CD4-positive, alpha-beta T cell treated with Interleukin-4 for 4 hours (primary cell): ENCODE measurements around the gene RPS24.

Experiments used
- DNase-seq: peaks from one replicate; pipeline ENCODE4 v3.0.0-alpha.2; 2020

The RPS24 gene

DNA sequence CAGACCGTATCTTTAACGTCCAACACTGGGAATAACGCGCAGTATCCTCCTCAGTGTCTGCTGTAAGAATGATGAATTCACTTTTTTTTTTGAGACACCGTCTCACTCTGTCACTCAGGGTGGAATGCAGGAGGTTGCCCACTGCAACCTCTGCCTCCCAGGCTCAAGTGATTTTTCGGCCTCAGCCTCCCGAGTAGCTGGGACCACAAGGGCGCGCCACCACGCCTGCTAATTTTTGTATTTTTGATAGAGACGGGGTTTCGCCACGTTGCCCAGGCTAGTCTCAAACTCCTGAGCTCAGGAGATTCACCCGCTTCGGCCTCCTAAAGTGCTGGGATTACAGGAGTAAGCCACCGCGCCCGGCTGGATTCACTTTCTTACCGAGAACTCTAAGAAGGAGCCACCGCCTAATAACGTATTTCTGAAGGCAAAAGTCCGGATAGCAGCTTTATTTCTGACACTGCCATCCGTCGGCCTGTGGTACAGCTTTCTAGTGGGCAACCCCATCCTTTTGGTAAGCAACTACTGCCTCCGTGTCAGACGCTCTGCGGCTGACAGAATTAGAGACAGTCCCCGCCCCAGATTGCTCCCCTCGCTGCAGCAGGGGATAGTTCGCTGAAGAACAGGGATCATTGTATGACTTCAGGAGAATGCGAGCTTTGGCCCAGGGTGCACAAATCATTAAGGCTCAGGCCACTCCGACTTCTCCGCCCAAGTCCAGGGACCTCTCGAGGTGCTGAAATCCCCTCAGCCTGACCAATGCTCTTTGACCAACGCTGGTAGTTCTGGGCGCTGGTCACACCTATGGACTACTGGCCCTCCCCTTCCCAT lies 5.0 kb upstream of the RPS24 start:
- no peak for DNase-seq

- DNase-seq, result peak; percentile 96
Observed at GRCh38 chr10:78029269-78030226, 4.1 kb upstream of the RPS24 start, which contains the start of gene POLR3A. Gene POLR3A (minus strand): TSS chr10:78029515. CDS start chr10:78029407, 108 bp downstream.

DNA sequence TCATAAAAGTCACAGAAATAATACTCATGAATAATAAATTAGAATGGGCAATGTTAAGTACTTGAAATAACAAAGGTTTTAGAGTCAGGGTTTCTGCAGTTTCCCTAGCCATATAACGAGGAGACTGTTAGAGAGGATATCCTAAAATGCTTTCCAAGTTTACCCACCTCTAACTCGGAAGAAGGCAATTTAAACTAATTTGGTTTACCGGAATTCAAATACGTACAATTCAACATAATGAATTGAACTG lies 351 bp upstream of the RPS24 start:
- DNase-seq, result no peak

DNA sequence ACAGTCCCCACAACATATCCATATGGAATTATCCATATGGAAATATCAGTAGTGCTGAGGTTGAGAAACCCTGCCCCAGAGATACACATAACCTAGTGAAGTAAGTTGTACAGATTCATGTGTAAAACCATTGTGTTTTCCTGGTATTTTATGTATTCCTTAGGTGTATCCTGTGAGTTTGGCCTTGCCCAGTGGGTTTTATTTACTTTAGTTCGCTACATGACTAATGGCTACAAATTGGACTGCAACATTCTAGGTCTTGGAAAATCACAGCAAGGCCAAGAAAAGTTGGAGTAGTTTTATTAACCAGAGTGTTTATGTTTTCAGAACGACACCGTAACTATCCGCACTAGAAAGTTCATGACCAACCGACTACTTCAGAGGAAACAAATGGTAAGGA lies 1.4 kb downstream of the RPS24 start:
- DNase-seq, result no peak

GRCh38 chr10:78035437-78035836 lies 1.8 kb downstream of the RPS24 start:
- no peak for DNase-seq

- DNase-seq, result no peak
Observed at GRCh38 chr10:78035933-78036583, 2.4 kb downstream of the RPS24 start.

DNA sequence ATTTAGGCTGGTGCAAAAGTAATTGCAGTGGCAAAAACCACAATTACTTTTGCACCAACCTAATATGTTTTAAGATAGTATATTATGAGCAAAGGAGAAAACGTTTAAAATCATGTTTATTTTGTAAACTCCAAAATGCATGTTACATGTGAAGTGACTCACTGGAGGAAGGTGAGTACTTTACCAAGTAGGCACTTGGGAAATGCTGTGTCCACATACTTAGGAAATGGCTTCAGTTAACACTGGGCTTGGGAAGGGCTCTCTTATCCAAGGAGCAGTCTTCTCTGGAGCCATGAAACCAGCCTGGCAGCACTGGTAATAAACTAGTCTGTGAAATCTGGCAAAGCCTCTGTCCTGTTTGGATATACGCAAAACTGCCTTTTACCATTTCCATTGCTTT lies 4.4 kb downstream of the RPS24 start:
- no peak for DNase-seq

DNA sequence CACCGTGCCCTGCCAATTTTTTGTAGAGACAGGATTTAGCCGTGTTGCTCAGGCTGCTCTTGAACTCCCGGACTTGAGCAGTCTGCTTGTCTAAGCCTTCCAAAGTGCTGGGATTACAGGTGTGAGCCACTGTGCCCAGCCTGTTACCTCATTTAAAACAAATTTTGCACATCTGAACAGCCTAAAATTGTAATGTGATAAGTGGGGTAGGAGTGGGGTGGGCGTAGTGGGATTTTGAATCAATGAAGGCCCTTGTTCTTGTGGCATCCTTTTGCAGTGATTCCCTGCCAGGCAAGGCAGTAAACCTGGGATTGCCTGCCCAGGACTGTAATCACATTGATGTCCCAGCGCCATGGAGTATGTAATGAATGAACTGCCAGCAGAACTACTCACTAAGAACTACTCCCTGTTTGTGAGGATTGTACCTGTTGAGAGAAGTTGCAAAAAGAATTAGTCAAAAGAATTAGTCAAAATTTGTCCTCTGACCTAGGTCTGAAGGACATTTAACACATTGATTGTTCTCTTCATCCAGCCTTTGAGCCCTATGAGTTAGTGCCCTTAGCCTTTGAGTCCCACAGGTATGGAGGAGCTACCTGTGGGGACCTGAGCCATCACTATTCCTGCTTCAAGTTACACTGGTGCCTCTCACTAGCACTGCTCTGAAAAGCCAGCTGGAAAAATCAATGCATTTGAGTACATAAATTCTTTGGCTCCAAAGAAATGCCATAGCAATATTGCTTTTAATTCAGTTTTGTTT lies 5.3 kb downstream of the RPS24 start:
- DNase-seq, result no peak

DNA sequence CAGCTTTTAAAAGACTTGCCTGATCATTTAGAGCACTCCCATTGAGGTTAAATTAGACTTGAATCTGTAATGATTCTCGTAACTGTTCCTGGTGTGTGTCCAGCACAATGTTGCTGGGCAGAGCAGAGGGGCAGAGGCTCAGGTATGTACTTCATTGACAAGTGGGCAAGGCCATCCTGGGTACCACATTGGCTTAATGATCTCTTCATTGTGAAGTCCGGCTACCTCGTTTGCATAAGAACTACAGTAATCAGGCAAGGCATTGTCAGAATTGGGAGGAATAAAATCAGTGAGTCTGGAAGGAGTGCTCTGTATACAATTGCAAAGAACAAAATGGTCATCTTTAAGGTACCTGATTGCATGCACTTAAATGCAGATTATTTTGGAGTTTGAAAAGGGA lies 6.1 kb downstream of the RPS24 start:
- no peak for DNase-seq

- no peak for DNase-seq
Observed at GRCh38 chr10:78041170-78042057, 7.8 kb downstream of the RPS24 start.

DNA sequence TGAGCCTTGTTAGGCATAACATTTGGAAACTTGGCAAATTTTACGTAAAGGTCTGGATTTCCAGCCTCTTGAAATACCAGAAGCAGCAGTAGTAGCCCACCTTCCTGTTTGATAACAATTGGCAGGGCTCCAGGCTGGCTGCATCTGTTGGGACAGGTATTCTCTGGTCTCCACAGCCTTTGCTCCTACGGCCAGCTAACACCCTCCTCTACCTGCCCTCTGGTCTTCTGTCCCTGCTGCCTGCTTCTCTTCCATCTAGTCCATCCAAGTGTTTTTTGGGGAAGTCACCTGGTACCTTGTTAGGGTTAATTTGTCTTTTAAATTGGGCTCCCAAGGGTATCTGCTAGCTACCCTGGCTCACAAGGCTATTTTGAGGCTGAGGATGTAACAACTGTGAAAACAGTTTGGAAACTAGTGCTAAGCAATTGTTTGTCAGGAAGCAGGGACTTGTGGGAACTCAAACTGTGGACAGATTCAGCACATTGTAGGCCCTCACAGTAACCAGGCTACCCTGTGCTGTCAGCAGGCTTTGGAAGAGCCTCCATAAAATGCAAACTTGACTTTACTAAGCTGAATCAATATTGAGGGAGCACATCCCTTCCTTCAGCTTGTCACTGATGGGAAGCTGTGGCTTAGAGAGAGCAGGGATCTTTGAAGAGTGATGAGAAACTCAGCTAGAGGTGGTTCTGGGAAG lies 8.5 kb downstream of the RPS24 start:
- no peak for DNase-seq

GRCh38 chr10:78042752-78043104 lies 9.1 kb downstream of the RPS24 start:
- no peak for DNase-seq

DNA sequence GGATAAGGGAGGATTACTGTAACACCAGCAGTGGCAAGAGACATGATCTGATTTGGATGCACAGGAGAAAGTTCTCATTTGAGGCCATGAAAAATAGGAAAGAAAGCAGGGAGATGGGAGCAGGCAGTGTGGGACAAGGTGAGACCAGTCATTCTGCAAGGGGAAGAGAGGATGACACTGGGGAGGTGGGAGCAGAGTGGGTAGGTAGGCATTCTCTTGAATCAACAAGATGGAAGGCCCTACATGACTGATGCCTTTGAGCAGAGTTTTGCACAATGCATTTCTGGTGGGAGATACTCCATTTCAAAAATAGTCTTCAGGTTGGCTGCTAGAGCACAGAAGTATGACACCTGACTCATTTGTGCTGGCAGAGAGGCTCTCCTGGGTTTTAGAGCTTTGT lies 10.5 kb downstream of the RPS24 start:
- DNase-seq, result no peak

GRCh38 chr10:78044699-78045098 lies 11.0 kb downstream of the RPS24 start:
- no peak for DNase-seq

DNA sequence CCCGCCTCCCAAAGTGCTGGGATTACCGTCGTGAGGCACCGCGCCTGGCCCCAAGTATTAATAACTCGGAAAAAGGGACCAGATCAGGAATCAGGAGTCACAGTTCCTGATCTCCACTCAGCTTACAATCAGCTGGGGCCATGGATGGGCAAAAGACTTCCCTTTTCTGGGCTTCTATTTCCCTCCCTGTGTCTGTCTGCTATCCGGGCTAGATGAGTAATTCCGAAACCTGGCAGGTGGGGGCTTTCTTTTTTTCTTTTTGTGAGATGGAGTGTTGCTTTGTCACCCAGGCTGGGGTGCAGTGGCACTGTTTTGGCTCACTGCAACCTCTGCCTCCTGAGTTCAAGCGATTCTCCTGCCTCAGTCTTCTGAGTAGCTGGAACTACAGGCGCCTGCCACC lies 11.6 kb downstream of the RPS24 start:
- no peak for DNase-seq

- no peak for DNase-seq
Observed at GRCh38 chr10:78045856-78046255, 12.2 kb downstream of the RPS24 start.

DNA sequence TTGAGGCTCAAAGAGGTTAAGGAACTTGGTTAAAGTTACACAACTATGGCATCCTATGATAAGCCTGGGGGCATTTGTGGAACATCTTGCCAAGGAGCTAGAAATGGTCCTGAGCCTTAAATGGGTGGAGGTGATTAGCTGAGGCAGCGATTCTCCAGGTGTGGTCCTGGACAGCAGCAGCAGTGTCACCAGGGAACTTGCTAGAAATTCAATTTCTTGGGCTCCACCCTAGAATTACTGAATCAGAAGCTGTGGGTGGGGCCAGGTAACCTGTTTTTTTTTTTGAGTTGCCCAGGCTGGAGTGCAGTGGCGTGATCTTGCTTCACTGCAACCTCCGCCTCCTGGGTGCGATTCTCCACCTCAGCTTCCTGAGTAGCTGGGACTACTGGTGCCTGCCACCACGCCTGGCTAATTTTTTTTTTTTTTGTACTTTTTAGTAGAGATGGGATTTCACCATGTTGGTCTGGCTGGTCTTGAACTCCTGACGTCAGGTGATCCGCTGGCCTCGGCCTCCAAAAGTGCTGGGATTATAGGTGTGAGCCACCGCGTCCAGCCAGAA lies 13.1 kb downstream of the RPS24 start:
- DNase-seq, result no peak

DNA sequence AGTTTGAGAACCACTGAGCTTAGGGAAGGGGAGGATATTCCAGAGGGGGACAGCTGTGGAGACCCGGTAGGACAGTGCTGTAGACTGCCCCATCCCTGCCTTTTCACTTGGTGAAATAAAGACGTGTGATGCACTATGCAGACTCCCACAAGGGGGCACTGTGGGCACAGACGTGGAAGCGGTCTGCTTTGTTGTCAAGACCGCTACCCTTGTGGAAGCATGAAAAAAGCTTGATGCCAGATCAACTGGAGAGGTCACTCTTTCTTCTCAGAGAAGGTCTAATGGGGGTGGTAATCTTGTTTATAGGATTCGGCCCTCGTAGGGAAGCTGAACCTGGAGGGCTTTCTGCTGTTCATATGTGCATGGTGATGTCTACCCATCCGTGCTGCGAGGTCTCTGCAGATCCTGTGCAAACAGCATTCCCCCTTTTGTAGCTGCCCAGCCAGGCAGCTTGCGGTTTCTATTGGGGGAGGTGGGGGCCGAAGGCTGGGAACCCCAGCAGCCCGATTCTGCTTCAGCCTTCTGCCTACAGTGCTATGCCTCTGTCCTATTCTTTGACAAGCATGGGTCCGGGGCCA lies 13.7 kb downstream of the RPS24 start:
- DNase-seq, result peak; percentile 72

DNA sequence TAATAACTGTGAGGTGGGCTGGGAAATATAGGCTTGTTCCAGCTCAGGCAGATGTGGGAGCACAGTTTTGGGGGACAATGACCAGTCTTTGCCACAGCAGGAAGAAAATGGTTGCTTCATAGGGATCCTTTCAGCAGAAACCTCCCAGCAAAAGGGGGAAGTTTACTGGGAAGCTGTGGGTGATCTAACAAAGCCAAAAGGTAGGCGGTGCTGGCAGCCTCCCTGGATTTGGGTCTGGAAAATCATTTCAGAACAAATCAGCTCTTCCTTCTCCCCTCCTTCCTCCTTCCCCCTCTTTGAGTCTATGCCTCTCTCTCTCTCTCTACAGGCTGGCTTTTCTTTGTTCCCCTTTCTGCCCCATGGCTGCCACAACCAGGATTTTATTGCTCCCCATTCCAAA lies 16.2 kb downstream of the RPS24 start:
- no peak for DNase-seq

GRCh38 chr10:78053211-78053868 lies 19.7 kb downstream of the RPS24 start:
- DNase-seq, result no peak
